ENCODE measurements around the gene BMP5. TPM values are rescaled to one million over a fixed set of nuclear protein-coding genes. Genes with fewer than 3 reads are reported as not detected.

BMP5 gene
- total and polyA plus RNA-seq, 9 of the 15 experiments (the other 6 are each of a cell fraction or from before 2014, with no cell fraction given), result not detected

DNA sequence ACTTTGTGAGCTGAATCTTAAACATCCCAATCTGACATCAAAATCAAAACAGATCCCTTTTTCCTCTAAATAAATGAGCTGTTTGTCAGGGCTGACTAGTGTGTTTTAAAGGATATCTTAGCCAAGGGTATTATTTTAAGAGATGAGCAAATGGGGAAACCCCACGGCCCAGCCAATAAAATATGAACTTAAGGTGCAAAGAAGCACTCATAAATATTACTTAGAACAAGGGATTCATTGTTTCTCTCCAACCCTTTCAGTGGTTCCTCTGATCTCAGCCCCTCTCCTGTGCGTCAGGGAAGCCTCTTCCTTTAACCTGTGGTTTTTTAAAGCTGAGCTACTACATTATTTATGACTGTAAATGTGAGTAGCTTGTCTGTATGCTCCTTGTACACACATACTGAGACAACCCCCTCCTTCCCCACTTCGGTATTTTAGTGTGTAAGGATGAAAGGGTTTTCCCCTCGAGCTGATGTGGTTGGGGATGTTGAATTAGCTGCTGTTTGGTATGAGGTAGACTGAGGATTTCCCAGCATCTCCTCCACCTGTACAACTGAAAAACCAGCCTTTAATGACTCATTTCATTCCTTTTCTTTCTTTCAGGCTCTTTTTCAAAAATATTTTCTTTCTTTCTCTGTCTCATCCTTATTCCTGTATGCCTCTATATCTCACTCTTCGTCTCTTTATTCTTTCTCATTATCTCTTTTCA, 6.5 kb downstream of the BMP5 start (continued):
- TF ChIP-seq, protein P1, sequence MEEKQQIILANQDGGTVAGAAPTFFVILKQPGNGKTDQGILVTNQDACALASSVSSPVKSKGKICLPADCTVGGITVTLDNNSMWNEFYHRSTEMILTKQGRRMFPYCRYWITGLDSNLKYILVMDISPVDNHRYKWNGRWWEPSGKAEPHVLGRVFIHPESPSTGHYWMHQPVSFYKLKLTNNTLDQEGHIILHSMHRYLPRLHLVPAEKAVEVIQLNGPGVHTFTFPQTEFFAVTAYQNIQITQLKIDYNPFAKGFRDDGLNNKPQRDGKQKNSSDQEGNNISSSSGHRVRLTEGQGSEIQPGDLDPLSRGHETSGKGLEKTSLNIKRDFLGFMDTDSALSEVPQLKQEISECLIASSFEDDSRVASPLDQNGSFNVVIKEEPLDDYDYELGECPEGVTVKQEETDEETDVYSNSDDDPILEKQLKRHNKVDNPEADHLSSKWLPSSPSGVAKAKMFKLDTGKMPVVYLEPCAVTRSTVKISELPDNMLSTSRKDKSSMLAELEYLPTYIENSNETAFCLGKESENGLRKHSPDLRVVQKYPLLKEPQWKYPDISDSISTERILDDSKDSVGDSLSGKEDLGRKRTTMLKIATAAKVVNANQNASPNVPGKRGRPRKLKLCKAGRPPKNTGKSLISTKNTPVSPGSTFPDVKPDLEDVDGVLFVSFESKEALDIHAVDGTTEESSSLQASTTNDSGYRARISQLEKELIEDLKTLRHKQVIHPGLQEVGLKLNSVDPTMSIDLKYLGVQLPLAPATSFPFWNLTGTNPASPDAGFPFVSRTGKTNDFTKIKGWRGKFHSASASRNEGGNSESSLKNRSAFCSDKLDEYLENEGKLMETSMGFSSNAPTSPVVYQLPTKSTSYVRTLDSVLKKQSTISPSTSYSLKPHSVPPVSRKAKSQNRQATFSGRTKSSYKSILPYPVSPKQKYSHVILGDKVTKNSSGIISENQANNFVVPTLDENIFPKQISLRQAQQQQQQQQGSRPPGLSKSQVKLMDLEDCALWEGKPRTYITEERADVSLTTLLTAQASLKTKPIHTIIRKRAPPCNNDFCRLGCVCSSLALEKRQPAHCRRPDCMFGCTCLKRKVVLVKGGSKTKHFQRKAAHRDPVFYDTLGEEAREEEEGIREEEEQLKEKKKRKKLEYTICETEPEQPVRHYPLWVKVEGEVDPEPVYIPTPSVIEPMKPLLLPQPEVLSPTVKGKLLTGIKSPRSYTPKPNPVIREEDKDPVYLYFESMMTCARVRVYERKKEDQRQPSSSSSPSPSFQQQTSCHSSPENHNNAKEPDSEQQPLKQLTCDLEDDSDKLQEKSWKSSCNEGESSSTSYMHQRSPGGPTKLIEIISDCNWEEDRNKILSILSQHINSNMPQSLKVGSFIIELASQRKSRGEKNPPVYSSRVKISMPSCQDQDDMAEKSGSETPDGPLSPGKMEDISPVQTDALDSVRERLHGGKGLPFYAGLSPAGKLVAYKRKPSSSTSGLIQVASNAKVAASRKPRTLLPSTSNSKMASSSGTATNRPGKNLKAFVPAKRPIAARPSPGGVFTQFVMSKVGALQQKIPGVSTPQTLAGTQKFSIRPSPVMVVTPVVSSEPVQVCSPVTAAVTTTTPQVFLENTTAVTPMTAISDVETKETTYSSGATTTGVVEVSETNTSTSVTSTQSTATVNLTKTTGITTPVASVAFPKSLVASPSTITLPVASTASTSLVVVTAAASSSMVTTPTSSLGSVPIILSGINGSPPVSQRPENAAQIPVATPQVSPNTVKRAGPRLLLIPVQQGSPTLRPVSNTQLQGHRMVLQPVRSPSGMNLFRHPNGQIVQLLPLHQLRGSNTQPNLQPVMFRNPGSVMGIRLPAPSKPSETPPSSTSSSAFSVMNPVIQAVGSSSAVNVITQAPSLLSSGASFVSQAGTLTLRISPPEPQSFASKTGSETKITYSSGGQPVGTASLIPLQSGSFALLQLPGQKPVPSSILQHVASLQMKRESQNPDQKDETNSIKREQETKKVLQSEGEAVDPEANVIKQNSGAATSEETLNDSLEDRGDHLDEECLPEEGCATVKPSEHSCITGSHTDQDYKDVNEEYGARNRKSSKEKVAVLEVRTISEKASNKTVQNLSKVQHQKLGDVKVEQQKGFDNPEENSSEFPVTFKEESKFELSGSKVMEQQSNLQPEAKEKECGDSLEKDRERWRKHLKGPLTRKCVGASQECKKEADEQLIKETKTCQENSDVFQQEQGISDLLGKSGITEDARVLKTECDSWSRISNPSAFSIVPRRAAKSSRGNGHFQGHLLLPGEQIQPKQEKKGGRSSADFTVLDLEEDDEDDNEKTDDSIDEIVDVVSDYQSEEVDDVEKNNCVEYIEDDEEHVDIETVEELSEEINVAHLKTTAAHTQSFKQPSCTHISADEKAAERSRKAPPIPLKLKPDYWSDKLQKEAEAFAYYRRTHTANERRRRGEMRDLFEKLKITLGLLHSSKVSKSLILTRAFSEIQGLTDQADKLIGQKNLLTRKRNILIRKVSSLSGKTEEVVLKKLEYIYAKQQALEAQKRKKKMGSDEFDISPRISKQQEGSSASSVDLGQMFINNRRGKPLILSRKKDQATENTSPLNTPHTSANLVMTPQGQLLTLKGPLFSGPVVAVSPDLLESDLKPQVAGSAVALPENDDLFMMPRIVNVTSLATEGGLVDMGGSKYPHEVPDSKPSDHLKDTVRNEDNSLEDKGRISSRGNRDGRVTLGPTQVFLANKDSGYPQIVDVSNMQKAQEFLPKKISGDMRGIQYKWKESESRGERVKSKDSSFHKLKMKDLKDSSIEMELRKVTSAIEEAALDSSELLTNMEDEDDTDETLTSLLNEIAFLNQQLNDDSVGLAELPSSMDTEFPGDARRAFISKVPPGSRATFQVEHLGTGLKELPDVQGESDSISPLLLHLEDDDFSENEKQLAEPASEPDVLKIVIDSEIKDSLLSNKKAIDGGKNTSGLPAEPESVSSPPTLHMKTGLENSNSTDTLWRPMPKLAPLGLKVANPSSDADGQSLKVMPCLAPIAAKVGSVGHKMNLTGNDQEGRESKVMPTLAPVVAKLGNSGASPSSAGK (IDR thresholded peaks at IDR 0.05), result no peak
- TF ChIP-seq PYGO2 (tag; IDR thresholded peaks at IDR 0.05) (no peak), ZSCAN29 (IDR thresholded peaks at IDR 0.05) (no peak), ZNF174 (CRISPR knock-in tag; IDR thresholded peaks at IDR 0.05) (no peak), SIN3B (IDR thresholded peaks at IDR 0.05; ENCODE audit: low read depth) (no peak), KDM5B (IDR thresholded peaks at IDR 0.05; ENCODE audit: insufficient replicate concordance, low read depth, low read length) (no peak), ZNF124 (CRISPR knock-in tag; IDR thresholded peaks at IDR 0.05) (no peak), STAG1 (CRISPR knock-in tag; IDR thresholded peaks at IDR 0.05; ENCODE audit: borderline replicate concordance) (no peak), ZNF23 (CRISPR knock-in tag; IDR thresholded peaks at IDR 0.05) (no peak), CBX1 (IDR thresholded peaks at IDR 0.05; ENCODE audit: low read depth) (no peak), SREBF1 (IDR thresholded peaks at IDR 0.05; ENCODE audit: borderline replicate concordance, low read depth, low read length) (no peak), ZNF507 (tag; conservative IDR thresholded peaks at IDR 0.05) (no peak), NEUROD1 (IDR thresholded peaks at IDR 0.05; ENCODE audit: borderline replicate concordance, low read depth, low read length, partially characterized antibody) (no peak), ZNF253 (CRISPR knock-in tag; conservative IDR thresholded peaks at IDR 0.05) (no peak), NR2C2 (CRISPR knock-in tag; IDR thresholded peaks at IDR 0.05) (no peak), NR2C2 (tag; IDR thresholded peaks at IDR 0.05) (no peak)
- TF ChIP-seq, protein P2, sequence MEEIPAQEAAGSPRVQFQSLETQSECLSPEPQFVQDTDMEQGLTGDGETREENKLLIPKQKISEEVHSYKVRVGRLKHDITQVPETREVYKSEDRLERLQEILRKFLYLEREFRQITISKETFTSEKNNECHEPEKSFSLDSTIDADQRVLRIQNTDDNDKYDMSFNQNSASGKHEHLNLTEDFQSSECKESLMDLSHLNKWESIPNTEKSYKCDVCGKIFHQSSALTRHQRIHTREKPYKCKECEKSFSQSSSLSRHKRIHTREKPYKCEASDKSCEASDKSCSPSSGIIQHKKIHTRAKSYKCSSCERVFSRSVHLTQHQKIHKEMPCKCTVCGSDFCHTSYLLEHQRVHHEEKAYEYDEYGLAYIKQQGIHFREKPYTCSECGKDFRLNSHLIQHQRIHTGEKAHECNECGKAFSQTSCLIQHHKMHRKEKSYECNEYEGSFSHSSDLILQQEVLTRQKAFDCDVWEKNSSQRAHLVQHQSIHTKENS (CRISPR knock-in tag; IDR thresholded peaks at IDR 0.05), result no peak

Data from K562 (cell line).